GM12891 (cell line): Measurements from ENCODE around the gene TMC7.

Source experiments
- POLR2A ChIP-seq: IDR thresholded peaks from 2 replicates; pipeline ENCODE4 v1.6.1; 2011; ENCODE audit warnings: low read depth, low read length, control low read depth
- POLR2AphosphoS5 ChIP-seq: IDR thresholded peaks from 2 replicates; pipeline ENCODE4 v1.6.1; 2011; ENCODE audit warnings: low read depth, low read length, control low read depth

DNA sequence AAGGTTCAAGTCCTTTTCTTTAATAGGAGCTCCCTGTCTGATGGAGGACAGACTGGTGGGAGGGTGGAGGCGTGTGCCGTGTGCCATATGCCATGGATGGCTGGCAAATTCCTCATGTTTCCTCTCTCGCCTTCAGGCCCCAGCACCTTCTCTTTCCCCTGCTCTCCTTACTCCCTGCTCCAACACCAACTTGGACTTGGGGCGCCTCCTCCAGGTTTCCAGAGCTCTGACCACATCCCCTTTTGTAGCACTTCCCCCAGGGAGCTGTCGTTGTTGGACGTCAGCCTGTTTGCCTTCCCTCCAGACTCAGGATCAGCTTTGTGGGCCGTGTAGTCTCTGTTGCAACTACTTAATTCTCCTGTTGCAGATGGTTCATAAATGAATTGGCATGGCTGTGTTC lies 30.7 kb downstream of the TMC7 start:
- TF ChIP-seq POLR2A (no peak), POLR2AphosphoS5 (no peak)
